ENCODE data around the gene PCDHGA1.

GRCh38 chr5:141343953-141344463 is 13.7 kb downstream of the PCDHGA1 start:
- no peak for TF ChIP-seq YY1 (IDR thresholded peaks at IDR 0.05; ENCODE audit: insufficient read depth, insufficient read length)
- TF ChIP-seq SUZ12 (IDR thresholded peaks at IDR 0.05; ENCODE audit: extremely low read depth, insufficient read depth, insufficient read length) = no peak
- TF ChIP-seq ZNF274 (IDR thresholded peaks at IDR 0.05; ENCODE audit: low read depth, low read length) = no peak
